ENCODE results near the gene HNRNPAB. TPM values are rescaled to one million over a fixed set of nuclear protein-coding genes. Genes with fewer than 3 reads are reported as not detected.
"Not testable (repeated sequence)": the region's sequence is repeated elsewhere in the genome, so short reads cannot be mapped to it uniquely, and the experiment has no call there.

The HNRNPAB gene
- total RNA-seq, 1 donor from 2014 or later = 55.0 TPM

GRCh38 chr5:178246624-178247279, 42.4 kb downstream of the HNRNPAB start:
- no peak for DNase-seq

- DNase-seq = no peak
Observed at GRCh38 chr5:178247481-178248456, 43.4 kb downstream of the HNRNPAB start.

DNA sequence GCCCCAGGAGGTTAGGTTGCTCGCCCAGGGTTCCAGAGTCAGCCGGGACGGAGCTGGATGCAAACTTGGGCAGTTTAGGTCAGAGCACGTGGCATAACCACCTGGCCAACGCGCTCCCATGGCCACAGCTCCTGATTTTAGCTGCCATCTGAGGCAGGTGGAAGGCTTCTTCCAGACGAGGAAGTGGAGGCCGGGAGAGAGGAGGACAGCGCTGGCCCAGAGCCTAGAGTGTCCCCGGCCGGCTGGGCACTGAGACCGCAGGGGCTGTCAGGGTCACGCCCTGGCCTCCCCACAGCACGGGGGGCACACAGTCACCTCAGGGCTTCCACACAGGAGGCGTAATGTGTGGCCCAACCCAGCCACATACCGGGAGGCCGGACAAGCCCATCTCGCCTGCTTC, 44.4 kb downstream of the HNRNPAB start:
- no peak for DNase-seq

DNA sequence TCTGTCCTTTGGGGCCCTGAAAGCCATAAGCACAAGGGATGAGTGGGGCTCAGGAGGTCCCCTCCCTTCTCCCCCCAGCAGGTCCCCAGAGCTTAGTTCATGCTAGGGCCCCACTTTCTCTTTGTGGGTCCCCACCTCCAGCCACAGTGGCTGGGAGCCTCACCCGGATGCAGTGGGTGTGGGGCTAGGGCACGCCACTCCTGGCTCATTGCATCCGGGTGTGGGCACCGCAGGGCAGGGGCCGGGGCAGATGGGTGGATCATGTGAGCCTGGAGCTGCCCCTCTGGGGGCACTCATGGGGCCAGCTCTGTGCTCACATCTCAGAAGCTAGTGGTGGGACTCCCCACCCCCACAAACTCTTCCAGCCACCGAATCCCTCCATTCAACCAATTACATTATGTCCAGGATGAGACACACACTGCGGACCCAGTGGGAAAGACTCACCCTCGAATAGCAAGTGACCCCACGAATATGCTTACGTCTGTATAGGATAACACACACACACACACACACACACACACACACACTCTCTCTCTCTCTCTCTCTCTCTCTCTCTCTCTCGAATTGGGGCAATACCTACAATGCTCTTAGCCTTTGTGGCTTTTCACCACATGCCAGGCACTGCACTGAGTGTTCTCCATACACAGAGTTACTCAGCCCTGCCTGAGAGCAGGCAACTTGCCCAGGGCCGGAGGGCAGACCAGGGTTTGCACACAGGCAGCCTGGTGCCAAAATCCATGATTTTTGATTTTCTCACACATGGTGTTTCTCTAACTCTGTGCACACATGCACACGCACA, 45.1 kb downstream of the HNRNPAB start:
- no peak for DNase-seq

DNA sequence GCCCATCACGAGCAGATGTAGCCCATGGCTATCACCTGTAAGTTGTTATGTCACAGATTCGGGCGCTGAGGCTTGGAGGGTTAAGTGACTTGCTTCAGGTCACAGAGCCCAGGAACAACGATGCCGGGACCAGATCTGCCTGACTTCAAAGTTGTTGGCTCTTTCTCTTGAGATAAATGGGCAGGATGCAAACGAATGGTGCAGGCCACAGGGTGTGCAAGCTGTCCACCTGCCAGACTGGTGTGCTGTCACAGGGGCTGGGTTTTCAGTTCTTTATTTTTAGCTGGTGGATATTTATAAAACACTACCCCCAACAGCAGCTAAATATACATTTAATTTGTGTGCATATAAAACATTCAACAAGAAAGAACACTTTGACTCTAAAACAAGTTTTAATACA, 45.9 kb downstream of the HNRNPAB start:
- DNase-seq = no peak

GRCh38 chr5:178252258-178252657, 47.9 kb downstream of the HNRNPAB start:
- no peak for DNase-seq

- DNase-seq = not testable (repeated sequence)
Observed at GRCh38 chr5:178253632-178254031, 49.3 kb downstream of the HNRNPAB start.

- no peak for DNase-seq
Observed at GRCh38 chr5:178256746-178257145, 52.4 kb downstream of the HNRNPAB start.

DNA sequence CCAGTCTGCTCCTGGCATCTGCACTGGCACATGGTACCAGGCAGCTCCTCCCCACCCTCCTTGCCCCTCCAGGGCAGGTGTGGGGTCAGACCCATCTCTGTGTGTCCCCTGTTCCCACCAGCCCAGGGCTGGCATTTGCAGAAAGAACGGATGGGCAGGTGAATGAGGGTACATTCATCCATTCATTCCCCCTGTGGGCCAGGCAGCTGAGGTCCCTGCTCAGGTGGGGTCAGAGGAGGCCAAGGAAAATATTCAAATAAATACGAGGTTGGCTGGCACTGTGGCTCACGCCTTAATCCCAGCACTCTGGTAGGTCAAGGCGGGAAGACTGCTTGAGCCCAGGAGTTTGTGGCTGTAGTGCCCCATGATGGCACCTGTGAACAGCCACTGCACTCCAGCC, 53.3 kb downstream of the HNRNPAB start:
- DNase-seq = no peak

- no peak for DNase-seq
Observed at GRCh38 chr5:178259623-178260536, 55.5 kb downstream of the HNRNPAB start.

Other genes with a start within 250 kb of the HNRNPAB start
- gene PROP1, start 208.3 kb upstream of the HNRNPAB start, total RNA-seq = not detected in 2 replicates
- 43.9 and 49.4 TPM in 2 replicates for gene N4BP3, start 91.0 kb upstream of the HNRNPAB start, total RNA-seq
- 42.7 and 51.3 TPM in 2 replicates for gene RMND5B, start 73.5 kb upstream of the HNRNPAB start, total RNA-seq
- 148 and 175 TPM in 2 replicates for gene NHP2, start 50.6 kb upstream of the HNRNPAB start, total RNA-seq
- gene GMCL2, start 17.2 kb upstream of the HNRNPAB start, total RNA-seq = not detected in 2 replicates
- gene PHYKPL, start 28.3 kb downstream of the HNRNPAB start, total RNA-seq = 42.9 and 44.2 TPM in 2 replicates